ENCODE results near the gene PNPLA3. TPM values are rescaled to one million over a fixed set of nuclear protein-coding genes. Genes with fewer than 3 reads are reported as not detected.

The PNPLA3 gene
- total and polyA plus RNA-seq, 9 of the 15 experiments (the other 6 are each of a cell fraction or from before 2014, with no cell fraction given) = 0.20 to 0.48 (median 0.38) TPM; not detected in 6

- Histone ChIP-seq H3K27ac (ENCODE audit: extremely low read depth, low read depth, low read length) (no peak overlapping the region), H3K9ac (ENCODE audit: insufficient read depth in 1 of 2, low read depth in 2 of 2, low read length in 2 of 2) (no peak overlapping the region), H3K9me3 (replicated peaks; ENCODE audit: control insufficient read depth, insufficient read depth, low read depth, low read length) (no peaks in the 10 kb centered on the region), H2AFZ (ENCODE audit: low read depth, low read length) (no peak overlapping the region), H3K4me1 (replicated peaks in 1 of 2; ENCODE audit: control insufficient read depth in 2 of 2, insufficient read depth in 2 of 2, low read length in 2 of 2) (peaks cover 0 to 4% of the 10 kb centered on the region in 2 experiments; a peak in 1 of 5 replicates), H3K4me2 (ENCODE audit: insufficient read depth, low read length) (no peak overlapping the region), H3K27me3 (ENCODE audit: control insufficient read depth in 2 of 2, insufficient read depth in 2 of 2, low read length in 2 of 2) (no peaks in the 10 kb centered on the region), H3K79me2 (ENCODE audit: control insufficient read depth, insufficient read depth, low read length) (no peaks in the 10 kb centered on the region), H3K36me3 (ENCODE audit: control insufficient read depth, insufficient read depth, low read length) (no peaks in the 10 kb centered on the region), H4K20me1 (replicated peaks; ENCODE audit: control insufficient read depth, insufficient read depth, low read length) (peaks cover under 1% of the 10 kb centered on the region; the same call in 1 of the 2 replicates), H3K9me1 (ENCODE audit: control insufficient read depth, insufficient read depth, low read length) (no peaks in the 10 kb centered on the region), H3K4me3 (no peak overlapping the region)
- in situ Hi-C loops (cut with MboI) (no loop called here), intact Hi-C loops (cut with micrococcal nuclease) (loop anchor here (10.0 kb wide), 1 partner anchor 740 kb away; no protein-coding TSS in a partner anchor)
- ChIA-PET CTCF (ENCODE audit: low intra/inter-chr PET ratio) (interaction anchor here (1.0 kb wide), 1 partner anchor 742 kb away, joined by 3 read pairs; no protein-coding TSS in a partner anchor), POLR2A (no interaction called here)
- DNase-seq (ENCODE audit: extremely low read depth in 1 of 4, low spot score in 3 of 4) (peak; percentile 63 to 75 (median 70)), FAIRE-seq (peak; percentile 52), ATAC-seq (peak; percentile 76)
- TF ChIP-seq KLF16 (IDR thresholded peaks at IDR 0.05) (0 out of 2 replicates have a peak, but pooled peaks have one; percentile 35), TSHZ1 (CRISPR knock-in tag; IDR thresholded peaks at IDR 0.05) (no peak), PHF21A (IDR thresholded peaks at IDR 0.05; ENCODE audit: borderline replicate concordance, low read depth) (no peak), THAP12 (CRISPR knock-in tag; IDR thresholded peaks at IDR 0.05) (no peak), CTCF (IDR thresholded peaks at IDR 0.05 in 2 of 3, conservative IDR thresholded peaks at IDR 0.05 in 1 of 3; ENCODE audit: insufficient read depth in 2 of 3, low read depth in 1 of 3, low read length in 3 of 3) (peak; percentile 68 to 71 (median 68)), PHF8 (IDR thresholded peaks at IDR 0.05; ENCODE audit: borderline replicate concordance, low read length) (no peak), RAD21 (CRISPR knock-in tag; conservative IDR thresholded peaks at IDR 0.05 in 1 of 2, IDR thresholded peaks at IDR 0.05 in 1 of 2) (peak in 1 of 2 experiments; percentile 54; a peak in 2 of 4 replicates), SMC3 (conservative IDR thresholded peaks at IDR 0.05; ENCODE audit: insufficient read depth, low read depth, low read length) (peak; percentile 24; the same call in 1 of the 2 replicates)
- 17% methylated on average over 8 of the region's 18 CpGs for WGBS (ENCODE audit: insufficient coverage, low coverage, missing lambda C conversion rate)
- BruUV-seq (replicated peaks) = no TSS peak
Measured at GRCh38 chr22:43884600-43885318, 38.8 kb upstream of the PNPLA3 start.

Measured in K562 (cell line).